Measurements from ENCODE around the gene DENND4A.

Gene DENND4A

GRCh38 chr15:65712415-65712814, 79.7 kb downstream of the DENND4A start:
- H3K9me3 Mint-ChIP-seq: peaks cover 20% of the 10 kb centered on the region
- no peaks in the 10 kb centered on the region for H3K27me3 Mint-ChIP-seq (ENCODE audit: low read depth, poor library complexity)
- H3K4me3 Mint-ChIP-seq: no peak overlapping the region
- no peak for TF ChIP-seq CTCF (IDR thresholded peaks at IDR 0.05)
- H3K27ac Mint-ChIP-seq: no peak overlapping the region
- no peaks in the 10 kb centered on the region for H3K4me1 Mint-ChIP-seq
- H3K36me3 Mint-ChIP-seq (ENCODE audit: low read depth): peaks cover 51% of the 10 kb centered on the region
- DNase-seq: no peak

DNA sequence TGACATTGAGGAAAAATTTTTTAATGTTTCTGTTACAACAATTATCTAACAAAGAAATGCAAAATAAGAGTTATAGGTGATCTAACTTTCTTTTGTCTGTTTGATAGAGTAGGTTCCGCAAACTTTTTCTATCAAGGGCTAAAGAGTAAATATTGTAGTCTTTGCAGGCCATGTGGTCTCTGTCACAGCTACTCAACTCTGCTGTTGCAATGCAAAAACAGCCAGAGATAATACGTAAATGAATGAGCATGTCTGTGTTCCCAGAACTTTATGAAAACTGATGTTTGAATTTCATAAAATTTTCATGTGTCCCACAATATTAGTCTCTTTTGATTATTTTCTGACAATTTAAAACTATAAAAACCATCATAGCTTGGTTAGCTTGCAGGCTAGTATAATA, 97.0 kb downstream of the DENND4A start:
- Mint-ChIP-seq H3K9me3 (no peaks in the 10 kb centered on the region), H3K27ac (no peak overlapping the region), H3K4me3 (no peak overlapping the region), H3K4me1 (no peaks in the 10 kb centered on the region), H3K27me3 (ENCODE audit: low read depth, poor library complexity) (peaks cover 3% of the 10 kb centered on the region), H3K36me3 (ENCODE audit: low read depth) (peaks cover 18% of the 10 kb centered on the region)
- DNase-seq: no peak
- no peak for TF ChIP-seq CTCF (IDR thresholded peaks at IDR 0.05)

DNA sequence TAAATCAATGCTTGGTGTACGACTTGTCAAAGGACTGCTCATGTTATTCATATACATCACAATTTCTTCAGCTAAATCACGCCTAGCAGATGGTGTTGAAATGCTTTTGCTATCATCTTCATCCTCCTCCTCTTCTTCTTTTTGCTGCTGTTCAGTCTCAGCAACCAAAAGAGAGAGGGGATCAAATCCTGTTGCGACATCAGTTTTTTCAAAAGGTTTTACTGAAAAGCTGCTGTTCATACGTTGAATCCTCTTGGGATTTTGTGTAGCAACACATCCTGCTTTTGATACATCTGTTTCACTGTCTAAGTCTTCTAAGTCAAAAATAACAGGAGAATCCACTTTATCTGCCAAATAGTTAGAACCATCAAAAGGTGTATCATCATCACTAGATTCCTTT, 101.3 kb downstream of the DENND4A start:
- Mint-ChIP-seq H3K9me3 (peaks cover 16% of the 10 kb centered on the region), H3K36me3 (ENCODE audit: low read depth) (peaks cover 53% of the 10 kb centered on the region), H3K4me3 (no peak overlapping the region), H3K27ac (no peak overlapping the region), H3K27me3 (ENCODE audit: low read depth, poor library complexity) (no peaks in the 10 kb centered on the region), H3K4me1 (no peaks in the 10 kb centered on the region)
- no peak for TF ChIP-seq CTCF (IDR thresholded peaks at IDR 0.05)
- DNase-seq: no peak

GRCh38 chr15:65690173-65690572, 101.9 kb downstream of the DENND4A start:
- H3K27ac Mint-ChIP-seq: no peak overlapping the region
- H3K36me3 Mint-ChIP-seq (ENCODE audit: low read depth): peaks cover 58% of the 10 kb centered on the region
- H3K4me3 Mint-ChIP-seq: no peak overlapping the region
- H3K9me3 Mint-ChIP-seq: peaks cover 20% of the 10 kb centered on the region
- H3K27me3 Mint-ChIP-seq (ENCODE audit: low read depth, poor library complexity): no peaks in the 10 kb centered on the region
- no peaks in the 10 kb centered on the region for H3K4me1 Mint-ChIP-seq
- DNase-seq: no peak
- TF ChIP-seq CTCF (IDR thresholded peaks at IDR 0.05): no peak

GRCh38 chr15:65688462-65688861, 103.6 kb downstream of the DENND4A start:
- Mint-ChIP-seq H3K27me3 (ENCODE audit: low read depth, poor library complexity) (no peaks in the 10 kb centered on the region), H3K4me3 (no peak overlapping the region)

More at GRCh38 chr15:65688462-65688861, 103.6 kb downstream of the DENND4A start:
- Mint-ChIP-seq H3K9me3 (peaks cover 20% of the 10 kb centered on the region), H3K36me3 (ENCODE audit: low read depth) (peaks cover 67% of the 10 kb centered on the region), H3K27ac (no peak overlapping the region), H3K4me1 (no peaks in the 10 kb centered on the region)
- DNase-seq: no peak
- TF ChIP-seq CTCF (IDR thresholded peaks at IDR 0.05): no peak

Measured in nephron progenitor cell (in vitro differentiated cells).